Neutrophil (primary cell): ENCODE results near the gene PHGDH.

ENCODE experiments used
- H3K27ac ChIP-seq: fragments of 200-600 bp; sonication (generic); 2 replicates; pipeline ENCODE4 v1.5.1; 2016; ENCODE audit warnings: mild to moderate bottlenecking, moderate library complexity
- H3K27me3 ChIP-seq: fragments of 200-600 bp; sonication (generic); 2 replicates; pipeline ENCODE4 v1.6.0; 2016; ENCODE audit warnings: mild to moderate bottlenecking
- H3K36me3 ChIP-seq: fragments of 200-600 bp; sonication (generic); 2 replicates; pipeline ENCODE4 v1.5.1; 2017
- H3K4me1 ChIP-seq, 2 experiments: fragments of 200-600 bp in 1 of 2; sonication (generic) in 1 of 2; 1 replicate in 1 of 2; 2 replicates in 1 of 2; pipeline versions ENCODE4 v1.5.1 to v1.6.1; 2013 to 2016; ENCODE audit warnings: low read depth in 1 of 2, low read length in 1 of 2, mild to moderate bottlenecking in 1 of 2, moderate library complexity in 1 of 2; ENCODE audit not compliant: control insufficient read depth in 1 of 2, insufficient read depth in 1 of 2
- H3K4me3 ChIP-seq, 2 experiments: fragments of 200-600 bp in 1 of 2; sonication (generic) in 1 of 2; 1 replicate in 1 of 2; 2 replicates in 1 of 2; pipeline ENCODE4 v1.5.1; 2013 to 2016; ENCODE audit warnings: low read depth in 1 of 2, low read length in 1 of 2, mild to moderate bottlenecking in 1 of 2, moderate library complexity in 1 of 2
- H3K9me3 ChIP-seq: fragments of 200-600 bp; sonication (generic); 2 replicates; pipeline ENCODE4 v1.5.1; 2016
- TF ChIP-seq, protein P1 (sequence below): fragments of 200-600 bp; sonication (generic); IDR thresholded peaks from 2 replicates; pipeline ENCODE4 v1.5.1; 2016; ENCODE audit warnings: antibody characterized with exemption

The PHGDH gene

DNA sequence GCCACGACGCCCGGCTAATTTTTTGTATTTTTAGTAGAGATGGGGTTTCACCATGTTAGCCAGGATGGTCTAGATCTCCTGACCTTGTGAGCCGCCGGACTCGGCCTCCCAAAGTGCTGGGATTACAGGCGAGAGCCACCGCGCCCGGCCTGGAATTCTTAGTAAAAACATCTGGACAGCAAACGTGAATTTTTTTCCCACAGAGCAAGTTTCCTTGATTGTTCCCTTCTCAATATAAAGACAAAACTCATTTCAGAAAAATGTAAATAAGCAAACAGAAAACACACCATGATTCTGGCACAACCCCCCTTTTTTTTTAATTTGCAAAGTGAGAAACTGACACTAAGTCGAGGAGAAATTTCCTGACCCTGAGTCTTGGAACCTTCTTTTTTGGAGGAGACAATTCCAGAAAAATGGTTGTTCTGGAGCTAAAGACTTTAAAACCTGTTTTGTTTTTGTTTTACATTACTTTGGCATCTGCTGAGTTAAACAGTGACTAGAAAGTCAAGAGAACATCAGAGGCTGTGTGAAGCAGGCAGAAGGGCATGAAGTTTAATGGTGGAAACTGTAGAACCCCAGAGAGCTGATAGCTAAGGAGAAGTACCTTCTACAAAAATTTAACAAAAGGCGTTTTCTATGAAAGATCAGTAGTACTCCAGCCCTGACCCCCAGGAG lies 67.3 kb downstream of the PHGDH start:
- Histone ChIP-seq H3K9me3 (no peaks in the 10 kb centered on the region), H3K27ac (no peak overlapping the region), H3K4me3 (no peak overlapping the region), H3K4me1 (peaks cover 9 to 16% of the 10 kb centered on the region in 2 experiments), H3K27me3 (no peaks in the 10 kb centered on the region), H3K36me3 (no peaks in the 10 kb centered on the region)
- TF ChIP-seq, protein P1, sequence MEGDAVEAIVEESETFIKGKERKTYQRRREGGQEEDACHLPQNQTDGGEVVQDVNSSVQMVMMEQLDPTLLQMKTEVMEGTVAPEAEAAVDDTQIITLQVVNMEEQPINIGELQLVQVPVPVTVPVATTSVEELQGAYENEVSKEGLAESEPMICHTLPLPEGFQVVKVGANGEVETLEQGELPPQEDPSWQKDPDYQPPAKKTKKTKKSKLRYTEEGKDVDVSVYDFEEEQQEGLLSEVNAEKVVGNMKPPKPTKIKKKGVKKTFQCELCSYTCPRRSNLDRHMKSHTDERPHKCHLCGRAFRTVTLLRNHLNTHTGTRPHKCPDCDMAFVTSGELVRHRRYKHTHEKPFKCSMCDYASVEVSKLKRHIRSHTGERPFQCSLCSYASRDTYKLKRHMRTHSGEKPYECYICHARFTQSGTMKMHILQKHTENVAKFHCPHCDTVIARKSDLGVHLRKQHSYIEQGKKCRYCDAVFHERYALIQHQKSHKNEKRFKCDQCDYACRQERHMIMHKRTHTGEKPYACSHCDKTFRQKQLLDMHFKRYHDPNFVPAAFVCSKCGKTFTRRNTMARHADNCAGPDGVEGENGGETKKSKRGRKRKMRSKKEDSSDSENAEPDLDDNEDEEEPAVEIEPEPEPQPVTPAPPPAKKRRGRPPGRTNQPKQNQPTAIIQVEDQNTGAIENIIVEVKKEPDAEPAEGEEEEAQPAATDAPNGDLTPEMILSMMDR = no peak

DNA sequence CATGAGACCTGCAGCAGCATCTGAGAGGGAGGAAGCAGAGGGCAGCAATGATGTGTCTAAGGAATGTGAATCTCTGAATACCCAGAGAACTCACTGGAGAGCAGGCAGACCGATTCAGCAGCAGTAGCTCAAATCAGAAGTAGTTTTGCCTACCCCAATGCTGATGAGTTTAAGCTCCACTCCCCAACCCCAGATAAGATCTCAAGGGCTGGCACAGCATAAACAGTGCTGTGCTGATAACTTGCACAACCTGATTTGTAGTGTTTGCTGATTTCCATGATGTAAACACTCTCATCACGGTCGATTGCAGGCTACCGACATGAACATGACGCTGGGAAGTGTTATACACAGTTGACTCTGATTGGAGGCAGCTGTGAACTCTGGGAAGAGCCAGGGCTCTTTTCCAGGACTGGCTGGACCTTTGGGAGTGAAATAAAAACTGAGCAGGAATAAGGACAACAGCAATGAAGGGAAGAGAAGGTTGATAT lies 68.2 kb downstream of the PHGDH start:
- peaks cover 17 to 19% of the 10 kb centered on the region in 2 experiments for H3K4me1 ChIP-seq
- no peaks in the 10 kb centered on the region for H3K27me3 ChIP-seq
- no peak overlapping the region for H3K4me3 ChIP-seq
- H3K36me3 ChIP-seq = no peaks in the 10 kb centered on the region
- TF ChIP-seq, protein P1 = no peak
- no peaks in the 10 kb centered on the region for H3K9me3 ChIP-seq
- no peak overlapping the region for H3K27ac ChIP-seq

DNA sequence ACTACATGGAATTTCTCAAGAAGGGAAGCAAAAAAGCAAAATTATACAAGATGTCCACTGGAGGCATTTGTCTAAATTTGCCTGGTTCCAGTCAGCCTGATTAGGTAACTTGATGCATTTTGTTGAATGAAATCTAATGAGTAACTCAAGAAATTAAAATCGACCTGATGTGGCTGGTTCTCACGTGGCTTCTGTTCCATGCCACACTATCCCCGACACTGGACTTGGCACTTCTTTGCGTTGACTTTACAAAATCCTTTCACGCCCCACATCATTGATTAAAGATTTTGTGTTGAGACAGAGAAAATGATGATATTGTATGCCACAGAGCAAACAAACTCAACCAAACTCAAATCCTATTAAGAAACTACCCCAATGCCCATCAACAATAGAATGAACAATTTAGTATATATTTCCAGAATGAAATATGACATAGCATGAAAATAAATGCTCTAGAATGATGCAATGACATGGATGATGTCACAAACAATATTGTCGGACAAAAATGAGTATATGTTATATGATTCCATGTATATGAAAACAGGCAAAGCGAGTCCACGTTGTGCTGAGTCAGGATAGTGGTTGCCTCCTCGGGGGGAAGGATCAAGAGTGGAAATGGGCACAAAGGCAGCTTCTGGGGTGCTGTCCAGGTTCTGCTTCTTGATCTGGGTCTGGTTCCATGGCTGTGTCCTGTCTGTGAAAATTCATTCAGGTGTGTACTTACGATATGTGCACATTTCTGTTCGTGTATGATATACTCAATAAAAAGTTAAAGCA lies 69.9 kb downstream of the PHGDH start:
- Histone ChIP-seq H3K36me3 (no peaks in the 10 kb centered on the region), H3K9me3 (no peaks in the 10 kb centered on the region), H3K27me3 (no peaks in the 10 kb centered on the region), H3K27ac (no peak overlapping the region), H3K4me3 (no peak overlapping the region), H3K4me1 (peaks cover 19 to 26% of the 10 kb centered on the region in 2 experiments)
- TF ChIP-seq, protein P1 = no peak

DNA sequence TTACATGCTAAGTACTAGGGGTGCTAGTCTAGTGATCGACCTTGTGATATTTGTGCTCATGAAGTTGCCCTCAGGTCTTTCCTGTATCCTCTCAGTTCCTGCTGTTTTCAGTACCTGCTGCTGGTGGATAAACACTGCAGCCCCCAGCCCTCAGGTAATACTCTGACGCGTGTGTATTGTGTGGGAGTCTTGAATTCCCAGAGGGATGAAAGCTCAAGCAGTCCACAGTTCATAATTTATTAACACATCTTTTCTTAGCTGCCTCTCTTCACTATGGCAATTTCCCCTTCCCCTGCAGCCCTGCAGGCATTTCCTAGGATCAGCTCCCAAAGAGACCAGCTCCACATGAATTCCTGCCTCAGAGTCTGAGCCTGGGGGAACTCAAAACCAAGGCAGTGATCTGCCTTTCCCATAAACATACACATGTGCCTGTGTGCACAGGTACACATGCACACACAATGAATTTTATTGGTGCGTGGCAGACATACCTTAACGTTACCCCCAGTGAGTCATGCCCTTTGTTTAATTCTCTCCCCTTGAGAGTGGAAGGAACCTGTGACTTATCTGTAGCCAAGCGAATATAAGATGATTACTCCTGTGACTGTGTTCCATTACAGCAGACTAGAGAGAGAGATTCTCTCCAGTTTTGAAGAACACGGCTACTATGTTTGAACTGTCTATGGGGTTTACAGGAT lies 71.0 kb downstream of the PHGDH start:
- peaks cover 19 to 31% of the 10 kb centered on the region in 2 experiments for H3K4me1 ChIP-seq
- H3K27ac ChIP-seq = no peak overlapping the region
- H3K27me3 ChIP-seq = no peaks in the 10 kb centered on the region
- TF ChIP-seq, protein P1 = no peak
- H3K4me3 ChIP-seq = no peak overlapping the region
- H3K9me3 ChIP-seq = no peaks in the 10 kb centered on the region
- no peaks in the 10 kb centered on the region for H3K36me3 ChIP-seq

DNA sequence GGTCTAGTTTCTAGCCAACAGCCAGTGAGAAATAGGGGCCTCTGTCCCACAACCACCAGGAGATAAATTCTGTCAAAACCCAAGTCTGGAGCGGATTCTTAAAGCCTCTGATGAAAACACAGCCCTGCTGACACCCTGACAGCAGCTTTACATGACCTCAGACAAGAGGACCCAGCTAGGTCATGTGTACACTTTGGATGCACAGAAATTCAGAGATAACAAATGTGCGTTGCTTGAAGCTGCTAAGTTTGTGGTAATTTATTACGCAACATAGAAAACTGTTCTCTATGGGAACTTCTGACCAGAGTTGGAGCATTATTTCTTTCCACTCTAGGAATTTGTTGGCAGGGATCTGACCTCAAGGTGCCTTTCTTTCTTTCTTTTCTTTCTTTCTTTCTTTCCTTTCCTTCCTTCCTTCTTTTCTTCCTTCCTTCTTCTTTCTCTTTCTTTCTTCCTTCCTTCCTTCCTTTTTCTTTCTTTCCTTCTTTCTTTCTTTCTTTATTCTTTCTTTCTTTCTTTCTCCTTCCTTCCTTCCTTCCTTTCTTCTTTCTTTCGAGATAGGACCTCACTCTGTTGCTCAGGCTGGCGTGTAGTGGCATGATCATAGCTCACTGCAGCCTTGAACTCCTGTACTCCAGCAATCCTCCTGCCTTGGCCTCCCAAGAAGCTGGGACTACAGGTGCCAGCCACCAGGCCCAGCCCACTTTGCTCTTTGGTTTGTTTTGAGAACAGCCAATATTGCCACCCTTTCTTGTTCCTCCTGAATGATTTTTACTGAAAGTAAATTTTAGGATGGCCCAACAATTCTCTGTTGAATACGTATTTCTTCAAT lies 71.8 kb downstream of the PHGDH start:
- peaks cover 19 to 33% of the 10 kb centered on the region in 2 experiments for H3K4me1 ChIP-seq
- no peak overlapping the region for H3K27ac ChIP-seq

More for the DNA sequence above, 71.8 kb downstream of the PHGDH start:
- H3K36me3 ChIP-seq = no peaks in the 10 kb centered on the region
- H3K27me3 ChIP-seq = no peaks in the 10 kb centered on the region
- TF ChIP-seq, protein P1 = no peak
- H3K9me3 ChIP-seq = no peaks in the 10 kb centered on the region
- no peak overlapping the region for H3K4me3 ChIP-seq
